Lower leg skin (tissue), 3 donors: Measurements from ENCODE around the gene GTF2IRD1.

Experiments
- CTCF ChIP-seq, 3 donors: fragments of 450-650 bp; IDR thresholded peaks; one replicate each; pipeline ENCODE4 v1.5.1; 2016; ENCODE audit warnings: antibody characterized with exemption in 3 of 3, mild to moderate bottlenecking in 3 of 3, moderate library complexity in 2 of 3
- POLR2A ChIP-seq, 2 donors: fragments of 450-650 bp; IDR thresholded peaks; one replicate each; pipeline ENCODE4 v1.6.1; 2016 to 2017; ENCODE audit warnings: antibody characterized with exemption in 2 of 2, mild to moderate bottlenecking in 1 of 2, moderate library complexity in 1 of 2

- TF ChIP-seq POLR2A (IDR thresholded peaks at IDR 0.05), result no peak
- no peak for TF ChIP-seq CTCF (IDR thresholded peaks at IDR 0.05)
Measured at GRCh38 chr7:74521855-74522254, 68.1 kb downstream of the GTF2IRD1 start.
